Measurements from ENCODE around the gene SLC10A2.

The SLC10A2 gene

GRCh38 chr13:103018556-103018955 is 47.7 kb downstream of the SLC10A2 start:
- TF ChIP-seq FOXP2 (optimal IDR thresholded peaks at IDR 0.05; ENCODE audit: borderline replicate concordance, extremely low read depth, extremely low read length, insufficient read depth) (no peak), TAF1 (IDR thresholded peaks at IDR 0.05; ENCODE audit: borderline replicate concordance, insufficient read depth, low read length) (no peak), POLR2AphosphoS5 (IDR thresholded peaks at IDR 0.05; ENCODE audit: low read depth, low read length) (no peak), REST (IDR thresholded peaks at IDR 0.05; ENCODE audit: insufficient read depth in 1 of 2, low read depth in 2 of 2, low read length in 2 of 2) (no peak), SIN3A (IDR thresholded peaks at IDR 0.05; ENCODE audit: borderline replicate concordance, insufficient read depth, low read length) (no peak)

DNA sequence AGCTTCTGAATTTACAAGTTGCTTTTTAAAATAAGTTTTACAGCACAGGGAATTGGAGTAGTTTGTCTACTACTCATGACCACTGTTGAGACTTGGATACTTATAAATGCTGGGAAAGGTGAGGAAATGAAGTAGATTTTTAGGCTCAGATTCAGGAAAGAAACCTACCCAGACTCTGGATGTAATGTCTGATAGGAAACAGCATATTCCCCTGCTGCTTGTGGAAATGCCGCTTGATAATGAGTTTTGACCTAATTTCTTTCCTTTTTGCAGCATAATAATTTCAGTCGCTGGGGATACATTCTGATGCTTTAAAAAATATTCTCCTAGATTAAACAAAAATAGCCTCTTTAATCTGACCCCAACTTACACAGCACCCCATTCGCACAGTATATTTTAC is 53.6 kb downstream of the SLC10A2 start:
- TF ChIP-seq REST (IDR thresholded peaks at IDR 0.05; ENCODE audit: insufficient read depth in 1 of 2, low read depth in 2 of 2, low read length in 2 of 2) (no peak), SIN3A (IDR thresholded peaks at IDR 0.05; ENCODE audit: borderline replicate concordance, insufficient read depth, low read length) (no peak), POLR2AphosphoS5 (IDR thresholded peaks at IDR 0.05; ENCODE audit: low read depth, low read length) (no peak), FOXP2 (optimal IDR thresholded peaks at IDR 0.05; ENCODE audit: borderline replicate concordance, extremely low read depth, extremely low read length, insufficient read depth) (no peak), TAF1 (IDR thresholded peaks at IDR 0.05; ENCODE audit: borderline replicate concordance, insufficient read depth, low read length) (no peak)

DNA sequence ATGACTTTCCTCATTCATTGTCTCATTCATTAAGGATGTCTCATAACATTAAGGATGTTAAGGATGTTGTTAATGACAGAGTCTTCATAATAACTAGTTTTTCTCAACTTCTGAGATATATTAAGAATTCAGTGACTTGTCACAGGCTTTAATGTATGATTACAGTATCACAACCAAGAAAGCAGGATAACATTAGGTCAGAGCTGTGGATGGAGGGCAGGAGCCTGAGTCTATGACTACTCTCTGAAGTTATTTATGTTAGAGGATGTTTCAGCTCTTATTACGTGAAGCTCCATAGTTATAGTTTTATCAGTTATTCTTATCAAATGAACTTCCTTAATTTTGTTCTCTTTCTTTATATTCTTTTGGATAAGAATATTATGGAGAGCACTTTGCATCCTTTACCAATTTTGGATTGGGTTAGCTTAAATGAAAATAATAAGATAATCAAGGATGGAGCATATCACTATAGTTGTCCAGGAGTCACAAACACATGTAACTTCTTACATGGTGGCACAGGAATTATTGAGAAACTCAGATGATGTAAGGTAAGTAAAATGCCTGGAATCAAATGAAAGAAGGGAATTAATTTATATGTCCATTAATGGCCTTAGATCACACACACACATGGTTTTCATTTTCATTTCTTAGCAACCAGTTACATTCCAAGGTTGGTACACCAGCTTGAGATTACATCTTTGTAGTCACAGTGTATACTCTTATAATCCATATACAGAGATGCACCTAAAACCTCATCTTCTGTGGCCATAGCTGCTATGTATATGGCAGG is 57.0 kb downstream of the SLC10A2 start:
- TF ChIP-seq SIN3A (IDR thresholded peaks at IDR 0.05; ENCODE audit: borderline replicate concordance, insufficient read depth, low read length) (no peak), TAF1 (IDR thresholded peaks at IDR 0.05; ENCODE audit: borderline replicate concordance, insufficient read depth, low read length) (no peak), FOXP2 (optimal IDR thresholded peaks at IDR 0.05; ENCODE audit: borderline replicate concordance, extremely low read depth, extremely low read length, insufficient read depth) (no peak), POLR2AphosphoS5 (IDR thresholded peaks at IDR 0.05; ENCODE audit: low read depth, low read length) (no peak)

DNA sequence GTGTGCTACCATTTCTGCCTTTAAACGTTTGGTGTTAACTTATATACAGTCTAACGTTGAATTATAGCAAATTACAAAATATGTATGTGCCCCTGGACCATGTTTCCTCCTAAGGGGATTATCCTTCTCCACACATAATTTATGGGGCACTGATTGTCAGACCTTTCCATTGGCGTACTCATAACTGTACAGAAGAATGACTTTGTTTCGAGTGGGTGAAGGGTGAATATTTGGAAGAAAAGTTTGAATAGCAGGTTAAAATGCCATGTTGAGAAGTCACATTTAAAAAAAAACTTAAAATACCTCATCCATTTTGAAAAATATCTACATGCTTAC is 58.8 kb downstream of the SLC10A2 start:
- TF ChIP-seq FOXP2 (optimal IDR thresholded peaks at IDR 0.05; ENCODE audit: borderline replicate concordance, extremely low read depth, extremely low read length, insufficient read depth) (no peak), POLR2AphosphoS5 (IDR thresholded peaks at IDR 0.05; ENCODE audit: low read depth, low read length) (no peak)

GRCh38 chr13:103006641-103007426 is 59.4 kb downstream of the SLC10A2 start:
- no peak for TF ChIP-seq SIN3A (IDR thresholded peaks at IDR 0.05; ENCODE audit: borderline replicate concordance, insufficient read depth, low read length)
- no peak for TF ChIP-seq TAF1 (IDR thresholded peaks at IDR 0.05; ENCODE audit: borderline replicate concordance, insufficient read depth, low read length)
- no peak for TF ChIP-seq REST (IDR thresholded peaks at IDR 0.05; ENCODE audit: insufficient read depth in 1 of 2, low read depth in 2 of 2, low read length in 2 of 2)
- TF ChIP-seq POLR2AphosphoS5 (IDR thresholded peaks at IDR 0.05; ENCODE audit: low read depth, low read length), result no peak
- TF ChIP-seq FOXP2 (optimal IDR thresholded peaks at IDR 0.05; ENCODE audit: borderline replicate concordance, extremely low read depth, extremely low read length, insufficient read depth), result no peak

Data from PFSK-1 (cell line).